ENCODE results near the gene KIAA0825.

- TF ChIP-seq CTCF (IDR thresholded peaks at IDR 0.05) (no peak), POLR2A (IDR thresholded peaks at IDR 0.05) (no peak)
Observed at GRCh38 chr5:94175912-94176311, 442.5 kb downstream of the KIAA0825 start.

Data from Peyer's patch (tissue), 4 donors.